HG03025 (cell line): ENCODE measurements around the gene NMUR2.
A peak's percentile ranks its signal among the peaks of the same experiment; 100 is the strongest.

Experiments used
- ATAC-seq: cut with Tn5 transposase; IDR thresholded peaks from one replicate; pipeline ENCODE4 v1.9.1; 2021; ENCODE audit warnings: mild to moderate bottlenecking, moderate library complexity; ENCODE audit not compliant: unreplicated experiment, low FRiP score

Gene NMUR2, protein sequence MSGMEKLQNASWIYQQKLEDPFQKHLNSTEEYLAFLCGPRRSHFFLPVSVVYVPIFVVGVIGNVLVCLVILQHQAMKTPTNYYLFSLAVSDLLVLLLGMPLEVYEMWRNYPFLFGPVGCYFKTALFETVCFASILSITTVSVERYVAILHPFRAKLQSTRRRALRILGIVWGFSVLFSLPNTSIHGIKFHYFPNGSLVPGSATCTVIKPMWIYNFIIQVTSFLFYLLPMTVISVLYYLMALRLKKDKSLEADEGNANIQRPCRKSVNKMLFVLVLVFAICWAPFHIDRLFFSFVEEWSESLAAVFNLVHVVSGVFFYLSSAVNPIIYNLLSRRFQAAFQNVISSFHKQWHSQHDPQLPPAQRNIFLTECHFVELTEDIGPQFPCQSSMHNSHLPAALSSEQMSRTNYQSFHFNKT

GRCh38 chr5:152405145-152405544, at the start of gene NMUR2:
TSS of gene NMUR2 (minus strand) at chr5:152405279. CDS start at chr5:152405113, 166 bp downstream.
- ATAC-seq = no peak

GRCh38 chr5:152443935-152444334, 38.9 kb upstream of the NMUR2 start:
- ATAC-seq = no peak

DNA sequence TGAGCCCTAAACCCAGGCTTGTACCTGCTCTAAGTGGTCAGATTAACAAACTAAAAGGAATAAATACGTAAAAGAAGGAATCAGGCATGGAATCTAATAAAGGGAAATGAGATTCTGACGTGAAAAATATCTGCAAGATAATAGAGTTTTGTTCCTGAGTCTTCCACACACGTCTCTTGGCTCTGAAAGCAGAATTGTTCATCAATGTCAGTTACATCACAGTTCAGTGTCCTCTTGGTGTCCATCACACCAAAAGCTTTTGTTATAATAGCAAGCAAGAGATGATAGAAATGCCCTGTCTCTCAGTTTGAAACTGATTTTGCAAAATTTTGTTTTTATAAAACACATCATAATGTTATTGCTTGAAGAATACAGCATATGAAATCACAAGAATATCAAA, 34.7 kb upstream of the NMUR2 start:
- ATAC-seq = no peak

DNA sequence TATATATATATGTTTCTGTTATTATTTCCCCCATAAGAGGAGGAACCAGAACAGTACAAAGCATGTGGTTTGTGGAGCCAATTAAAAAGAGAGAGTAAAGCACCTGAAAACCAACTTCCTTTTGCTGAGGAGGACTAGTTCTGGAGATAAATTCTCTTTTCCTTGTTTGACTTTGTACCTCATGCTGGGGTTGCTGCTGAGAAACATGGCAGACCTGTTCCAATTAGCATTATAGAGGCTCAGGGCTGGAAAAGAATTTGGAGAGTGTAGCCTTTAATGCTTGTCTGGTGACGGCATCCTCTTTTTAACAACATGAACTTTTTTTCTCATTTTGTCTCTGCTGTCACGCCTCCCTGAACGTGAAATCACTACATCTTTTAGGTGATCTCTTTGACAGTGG, 32.8 kb upstream of the NMUR2 start:
- no peak for ATAC-seq

DNA sequence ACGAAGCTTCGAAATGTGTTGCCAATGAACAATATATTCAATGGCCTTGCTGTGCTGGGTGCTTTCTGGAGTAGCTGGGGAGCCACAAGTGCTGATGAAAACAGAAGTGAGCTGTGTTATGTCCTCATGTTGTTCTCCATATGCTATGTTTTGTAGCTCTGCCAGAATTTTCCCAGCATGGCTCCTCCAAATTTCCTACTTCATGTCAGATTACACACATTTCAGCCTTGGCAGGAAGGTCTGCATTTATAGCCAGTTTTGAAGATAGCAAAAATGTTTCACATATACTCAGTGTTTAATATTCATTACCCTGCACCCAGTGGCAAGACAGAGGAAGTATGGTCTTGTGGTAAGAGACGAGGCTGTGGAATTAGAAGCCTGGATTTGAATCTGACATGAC, 22.6 kb upstream of the NMUR2 start:
- ATAC-seq = no peak

DNA sequence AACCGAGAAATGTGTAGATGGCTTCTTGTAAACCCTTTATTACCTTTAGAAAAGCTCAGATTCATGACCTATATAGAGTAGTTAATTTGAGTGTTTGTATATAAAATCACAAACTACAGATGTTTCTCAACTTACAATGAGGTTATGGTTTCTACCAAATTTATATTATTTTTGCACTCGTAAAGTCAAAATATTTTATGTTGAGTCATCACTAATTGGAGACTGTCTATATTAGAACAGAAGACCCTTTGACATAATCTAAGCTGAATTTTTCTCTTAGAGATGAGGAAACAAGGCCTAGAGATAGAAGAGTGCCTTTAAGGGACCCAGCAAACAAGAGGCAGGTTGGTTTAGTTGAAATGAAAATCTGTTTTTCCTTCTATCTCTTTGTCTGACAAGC, 20.0 kb upstream of the NMUR2 start:
- no peak for ATAC-seq

- no peak for ATAC-seq
Observed at GRCh38 chr5:152424501-152424900, 19.4 kb upstream of the NMUR2 start.

- ATAC-seq = no peak
Observed at GRCh38 chr5:152422081-152422480, 17.0 kb upstream of the NMUR2 start.

GRCh38 chr5:152412129-152412528, 7.0 kb upstream of the NMUR2 start:
- ATAC-seq = no peak

DNA sequence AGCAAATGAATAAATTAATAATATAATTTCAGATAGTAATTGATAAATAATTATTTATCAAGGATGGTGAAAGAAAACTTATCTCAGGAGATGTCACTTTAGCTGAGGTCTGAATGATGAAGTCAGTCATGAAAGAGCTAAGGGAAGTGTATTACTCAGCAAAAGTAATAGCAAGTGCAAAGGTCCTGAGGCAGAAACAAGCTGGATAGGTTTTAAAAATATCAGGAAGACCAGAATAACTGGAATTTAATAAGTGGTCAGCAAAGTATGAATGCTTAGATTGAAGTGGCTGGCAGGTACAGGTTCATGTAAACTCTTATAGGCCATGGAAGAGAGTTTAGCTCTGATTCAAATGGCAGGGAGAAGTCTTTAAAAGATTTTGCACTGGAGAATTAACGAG, 1.0 kb upstream of the NMUR2 start:
- ATAC-seq = no peak

DNA sequence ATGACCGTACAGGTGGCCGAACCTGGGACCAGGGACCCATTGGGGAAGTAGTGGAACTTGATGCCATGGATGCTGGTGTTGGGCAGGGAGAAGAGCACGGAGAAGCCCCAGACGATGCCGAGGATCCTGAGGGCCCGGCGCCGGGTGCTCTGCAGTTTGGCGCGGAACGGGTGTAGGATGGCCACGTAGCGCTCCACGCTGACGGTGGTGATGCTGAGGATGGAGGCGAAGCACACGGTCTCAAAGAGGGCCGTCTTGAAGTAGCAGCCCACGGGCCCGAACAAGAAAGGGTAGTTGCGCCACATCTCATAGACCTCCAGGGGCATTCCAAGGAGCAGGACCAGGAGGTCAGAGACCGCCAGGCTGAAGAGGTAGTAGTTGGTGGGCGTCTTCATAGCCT, 585 bp downstream of the NMUR2 start:
- ATAC-seq = no peak

- ATAC-seq = no peak
Observed at GRCh38 chr5:152403046-152403445, 2.0 kb downstream of the NMUR2 start.

DNA sequence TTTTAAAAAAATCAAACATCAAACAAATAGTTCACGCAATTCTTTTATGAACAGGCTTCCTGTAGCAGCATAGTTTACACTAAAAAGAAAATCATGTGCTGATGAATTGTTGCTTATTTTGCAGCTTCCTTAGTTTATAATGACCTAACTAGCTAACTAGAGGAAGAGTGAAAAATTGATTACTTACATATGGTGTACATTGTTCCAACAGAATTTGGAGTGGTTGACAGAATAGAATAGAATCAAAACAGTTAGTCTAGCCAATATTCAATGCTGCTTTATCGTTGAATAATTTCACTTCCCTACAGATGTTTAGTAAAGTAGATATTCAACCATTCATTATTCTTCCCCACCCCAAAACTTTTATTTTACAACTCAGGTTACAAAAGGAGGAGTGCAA, 4.2 kb downstream of the NMUR2 start:
- ATAC-seq = no peak

DNA sequence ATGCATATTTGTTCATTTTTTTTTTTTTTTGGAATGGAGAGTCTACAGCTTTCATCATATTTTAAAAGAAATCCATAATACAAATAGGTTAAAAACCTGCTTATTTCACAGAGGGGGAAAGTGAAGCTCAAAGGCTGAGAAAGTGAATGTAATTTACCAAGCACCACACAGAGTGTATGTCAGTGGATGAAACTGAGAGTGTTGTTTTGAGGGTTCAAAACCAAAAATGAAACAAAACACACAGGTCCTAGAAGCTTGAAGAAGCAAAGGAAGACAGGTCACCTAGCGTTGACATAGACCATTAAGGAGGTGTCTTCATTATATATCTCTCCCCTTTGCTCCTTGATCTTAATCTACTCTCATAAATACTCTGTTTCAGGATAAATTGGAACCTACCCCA, 7.5 kb downstream of the NMUR2 start:
- ATAC-seq = peak; percentile 97

GRCh38 chr5:152393441-152393840, 11.6 kb downstream of the NMUR2 start:
- no peak for ATAC-seq

DNA sequence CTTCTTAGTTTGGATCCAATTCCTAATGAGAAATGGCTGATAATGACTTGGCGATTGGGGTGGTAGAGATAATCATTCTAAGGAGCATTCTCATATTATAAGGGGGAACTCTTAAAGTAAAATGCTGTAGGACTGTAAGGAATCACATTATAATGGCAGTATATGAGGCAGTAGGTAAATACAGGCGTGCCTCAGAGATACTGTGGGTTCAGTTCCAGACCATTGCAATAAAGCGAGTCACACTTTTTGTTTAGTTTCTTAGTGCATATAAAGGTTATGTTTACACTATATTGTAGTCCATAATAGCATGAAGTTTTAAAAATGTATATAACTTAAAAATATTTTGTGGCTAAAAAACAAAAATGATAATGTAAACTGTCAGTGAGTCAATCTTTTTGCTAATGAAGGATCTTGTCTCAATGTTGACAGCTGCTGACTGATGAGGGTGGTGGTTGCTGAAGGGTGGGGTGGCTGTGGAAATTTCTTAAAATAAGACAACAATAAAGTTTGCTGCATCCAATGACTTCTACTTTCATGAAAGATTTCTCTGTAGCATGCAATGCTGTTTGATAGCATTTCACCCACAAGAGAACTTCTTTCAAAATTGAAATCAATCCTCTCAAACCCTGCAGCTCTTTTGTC, 15.8 kb downstream of the NMUR2 start:
- ATAC-seq = no peak

DNA sequence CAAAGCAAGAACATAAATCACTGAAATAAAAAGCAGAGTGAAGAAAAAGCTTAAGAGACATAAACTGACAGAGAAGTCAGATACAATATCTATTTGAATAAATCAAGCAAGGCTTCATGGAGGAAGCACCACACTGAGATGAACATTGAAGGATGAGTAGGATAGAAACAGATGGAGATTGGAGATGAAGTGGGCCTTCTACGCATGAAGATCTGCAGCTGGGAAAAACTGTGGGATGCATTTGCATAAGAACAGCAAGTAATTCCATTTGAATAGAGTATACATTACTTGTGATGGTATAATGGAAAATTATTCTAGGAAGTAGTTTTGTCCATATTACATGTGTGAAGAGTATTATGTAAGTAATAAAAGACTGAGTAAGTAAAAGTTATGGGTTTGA, 16.5 kb downstream of the NMUR2 start:
- no peak for ATAC-seq

GRCh38 chr5:152380415-152381123, 24.5 kb downstream of the NMUR2 start:
- no peak for ATAC-seq

GRCh38 chr5:152379331-152379730, 25.7 kb downstream of the NMUR2 start:
- no peak for ATAC-seq

GRCh38 chr5:152378730-152379129, 26.3 kb downstream of the NMUR2 start:
- ATAC-seq = no peak

DNA sequence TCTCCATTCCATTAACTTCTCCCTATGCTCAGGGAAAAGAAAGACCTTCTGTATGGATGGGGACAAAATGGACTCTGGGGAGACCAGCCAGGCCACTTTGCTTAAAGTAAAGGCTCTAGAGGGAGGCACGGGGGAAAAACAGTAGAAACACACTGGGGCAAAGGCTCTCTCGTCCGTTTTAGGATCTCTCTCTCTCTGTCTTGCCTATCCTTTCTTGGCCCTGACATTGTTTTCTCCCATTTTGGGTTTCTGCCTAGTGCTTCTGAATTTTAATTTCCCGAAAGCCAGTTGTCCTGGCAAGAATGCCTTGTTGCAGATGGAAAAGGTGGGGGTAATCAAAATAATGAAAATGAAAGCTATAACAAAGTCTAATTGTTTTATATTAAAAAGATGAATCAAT, 28.2 kb downstream of the NMUR2 start:
- ATAC-seq = no peak
